ENCODE measurements around the gene SLCO1B3.
A peak's percentile ranks its signal among the peaks of the same experiment; 100 is the strongest.
"Not testable (repeated sequence)": the region's sequence is repeated elsewhere in the genome, so short reads cannot be mapped to it uniquely, and the experiment has no call there.

Gene SLCO1B3

DNA sequence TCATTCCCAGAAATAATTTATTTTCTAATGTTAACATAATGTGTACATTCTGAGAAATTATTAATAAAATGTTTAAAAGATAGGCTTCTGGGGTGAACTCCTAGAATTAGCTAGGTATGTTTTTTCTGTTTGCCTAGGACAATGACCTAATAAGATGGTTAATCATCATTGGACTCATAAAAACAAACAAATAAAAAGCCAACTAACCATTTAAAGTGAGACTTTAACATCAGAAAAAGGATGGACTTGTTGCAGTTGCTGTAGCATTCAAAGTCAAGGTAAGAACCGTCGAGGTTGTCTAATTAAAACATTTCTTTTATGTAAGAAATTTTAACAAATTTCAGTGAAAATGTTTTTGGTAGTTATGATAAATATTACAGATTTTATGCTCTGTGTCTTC lies at the start of gene SLCO1B3:
SLCO1B3 (plus strand) TSS at position 219 of the 400 bp plus-strand sequence. CDS start 5,034 bp downstream, outside the sequence.
- Histone ChIP-seq H3K9ac (ENCODE audit: low read length) (no peak within 1 kb of the TSS), H3K9me3 (ENCODE audit: control insufficient read depth, low read length) (no peaks in the 10 kb centered on the region), H3K4me3 (ENCODE audit: low read length) (no peak within 1 kb of the TSS), H3K27me3 (replicated peaks; ENCODE audit: control insufficient read depth, insufficient read depth, low read length) (no peaks in the 10 kb centered on the region), H3K36me3 (ENCODE audit: control insufficient read depth, insufficient read depth, low read length, severe bottlenecking) (no peaks in the 10 kb centered on the region), H3K4me1 (ENCODE audit: control insufficient read depth, insufficient read depth, low read length) (peaks cover 4% of the 10 kb centered on the region)
- DNase-seq (ENCODE audit: low read depth), result no peak

- no peak for DNase-seq (ENCODE audit: low read depth)
- no peak overlapping the region for H3K9ac ChIP-seq (ENCODE audit: low read length)
Observed at GRCh38 chr12:20777420-20777819, 33.1 kb upstream of the SLCO1B3 start.

DNA sequence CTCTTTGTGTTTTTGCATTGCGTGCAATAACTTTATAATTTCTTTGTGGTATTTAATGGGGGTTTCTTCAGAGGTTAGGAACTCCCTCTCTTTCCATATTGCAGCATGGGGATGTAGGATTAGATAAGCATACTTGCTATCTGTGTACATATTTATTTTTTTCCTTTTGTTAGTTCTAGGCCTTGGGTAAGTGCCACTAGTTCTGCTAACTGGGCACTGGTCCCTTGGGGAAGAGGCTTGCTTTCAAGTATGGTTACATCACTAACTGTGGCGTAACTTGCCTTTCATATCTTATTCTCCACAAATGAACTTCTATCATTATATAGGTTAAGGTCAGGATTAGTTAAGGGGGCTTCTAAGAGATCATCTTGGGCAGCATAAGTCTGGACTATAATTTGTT lies 31.5 kb upstream of the SLCO1B3 start:
- no peak overlapping the region for H3K4me3 ChIP-seq (ENCODE audit: low read length)
- no peaks in the 10 kb centered on the region for H3K36me3 ChIP-seq (ENCODE audit: control insufficient read depth, insufficient read depth, low read length, severe bottlenecking)
- peaks cover 3% of the 10 kb centered on the region for H3K4me1 ChIP-seq (ENCODE audit: control insufficient read depth, insufficient read depth, low read length)
- no peak for DNase-seq (ENCODE audit: low read depth)
- H3K27me3 ChIP-seq (replicated peaks; ENCODE audit: control insufficient read depth, insufficient read depth, low read length), result no peaks in the 10 kb centered on the region
- no peak overlapping the region for H3K9ac ChIP-seq (ENCODE audit: low read length)
- H3K9me3 ChIP-seq (ENCODE audit: control insufficient read depth, low read length), result peaks cover 5% of the 10 kb centered on the region

More at GRCh38 chr12:20777420-20777819, 33.1 kb upstream of the SLCO1B3 start:
- Histone ChIP-seq H3K27me3 (replicated peaks; ENCODE audit: control insufficient read depth, insufficient read depth, low read length) (no peaks in the 10 kb centered on the region), H3K4me3 (ENCODE audit: low read length) (no peak overlapping the region), H3K9me3 (ENCODE audit: control insufficient read depth, low read length) (peaks cover 5% of the 10 kb centered on the region), H3K36me3 (ENCODE audit: control insufficient read depth, insufficient read depth, low read length, severe bottlenecking) (no peaks in the 10 kb centered on the region), H3K4me1 (ENCODE audit: control insufficient read depth, insufficient read depth, low read length) (peaks cover 3% of the 10 kb centered on the region)

- not testable (repeated sequence) for H3K9ac ChIP-seq (ENCODE audit: low read length); H3K27me3 ChIP-seq (replicated peaks; ENCODE audit: control insufficient read depth, insufficient read depth, low read length); H3K4me3 ChIP-seq (ENCODE audit: low read length); H3K36me3 ChIP-seq (ENCODE audit: control insufficient read depth, insufficient read depth, low read length, severe bottlenecking); H3K4me1 ChIP-seq (ENCODE audit: control insufficient read depth, insufficient read depth, low read length); H3K9me3 ChIP-seq (ENCODE audit: control insufficient read depth, low read length); DNase-seq (ENCODE audit: low read depth)
Observed at GRCh38 chr12:20779971-20780370, 30.5 kb upstream of the SLCO1B3 start.

GRCh38 chr12:20783796-20784357 lies 26.6 kb upstream of the SLCO1B3 start:
- not testable (repeated sequence) for H3K4me3 ChIP-seq (ENCODE audit: low read length); H3K36me3 ChIP-seq (ENCODE audit: control insufficient read depth, insufficient read depth, low read length, severe bottlenecking); DNase-seq (ENCODE audit: low read depth); H3K27me3 ChIP-seq (replicated peaks; ENCODE audit: control insufficient read depth, insufficient read depth, low read length); H3K9me3 ChIP-seq (ENCODE audit: control insufficient read depth, low read length); H3K9ac ChIP-seq (ENCODE audit: low read length); H3K4me1 ChIP-seq (ENCODE audit: control insufficient read depth, insufficient read depth, low read length)

- no peaks in the 10 kb centered on the region for H3K27me3 ChIP-seq (replicated peaks; ENCODE audit: control insufficient read depth, insufficient read depth, low read length)
- DNase-seq (ENCODE audit: low read depth), result no peak
- H3K9ac ChIP-seq (ENCODE audit: low read length), result no peak overlapping the region
- H3K36me3 ChIP-seq (ENCODE audit: control insufficient read depth, insufficient read depth, low read length, severe bottlenecking), result no peaks in the 10 kb centered on the region
- no peaks in the 10 kb centered on the region for H3K4me1 ChIP-seq (ENCODE audit: control insufficient read depth, insufficient read depth, low read length)
- no peak overlapping the region for H3K4me3 ChIP-seq (ENCODE audit: low read length)
- H3K9me3 ChIP-seq (ENCODE audit: control insufficient read depth, low read length), result no peaks in the 10 kb centered on the region
Observed at GRCh38 chr12:20792971-20793370, 17.5 kb upstream of the SLCO1B3 start.

DNA sequence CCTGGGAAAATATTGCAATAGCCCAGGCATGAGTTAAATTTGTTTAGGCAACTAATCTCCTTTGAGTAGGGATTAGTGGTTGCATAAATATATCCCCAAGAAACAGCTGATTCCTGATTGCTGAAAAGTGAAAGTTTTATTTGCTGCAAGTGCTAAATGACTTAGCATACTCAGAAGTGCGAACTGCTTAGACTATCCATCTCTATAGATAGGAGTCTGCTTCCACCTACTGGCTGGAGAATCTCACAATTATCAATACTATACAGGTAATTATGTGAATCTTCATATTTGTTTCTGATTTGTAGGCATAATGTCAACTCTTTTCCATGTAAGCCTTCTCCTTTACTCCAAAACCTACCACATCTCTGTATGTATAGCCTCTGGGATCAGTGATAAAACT lies 12.0 kb upstream of the SLCO1B3 start:
- DNase-seq (ENCODE audit: low read depth), result peak; percentile 57
- H3K27me3 ChIP-seq (replicated peaks; ENCODE audit: control insufficient read depth, insufficient read depth, low read length), result no peaks in the 10 kb centered on the region
- no peak overlapping the region for H3K4me3 ChIP-seq (ENCODE audit: low read length)

GRCh38 chr12:20800160-20800559 lies 10.3 kb upstream of the SLCO1B3 start:
- H3K9ac ChIP-seq (ENCODE audit: low read length), result no peak overlapping the region
- H3K27me3 ChIP-seq (replicated peaks; ENCODE audit: control insufficient read depth, insufficient read depth, low read length), result peaks cover 2% of the 10 kb centered on the region
- no peaks in the 10 kb centered on the region for H3K36me3 ChIP-seq (ENCODE audit: control insufficient read depth, insufficient read depth, low read length, severe bottlenecking)
- H3K9me3 ChIP-seq (ENCODE audit: control insufficient read depth, low read length), result no peaks in the 10 kb centered on the region
- peaks cover 11% of the 10 kb centered on the region for H3K4me1 ChIP-seq (ENCODE audit: control insufficient read depth, insufficient read depth, low read length)
- DNase-seq (ENCODE audit: low read depth), result peak; percentile 24
- no peak overlapping the region for H3K4me3 ChIP-seq (ENCODE audit: low read length)

More for the DNA sequence above, 12.0 kb upstream of the SLCO1B3 start:
- Histone ChIP-seq H3K9ac (ENCODE audit: low read length) (no peak overlapping the region), H3K36me3 (ENCODE audit: control insufficient read depth, insufficient read depth, low read length, severe bottlenecking) (no peaks in the 10 kb centered on the region), H3K9me3 (ENCODE audit: control insufficient read depth, low read length) (no peaks in the 10 kb centered on the region), H3K4me1 (ENCODE audit: control insufficient read depth, insufficient read depth, low read length) (peaks cover 11% of the 10 kb centered on the region)

- H3K27me3 ChIP-seq (replicated peaks; ENCODE audit: control insufficient read depth, insufficient read depth, low read length), result peaks cover 5% of the 10 kb centered on the region
- H3K4me1 ChIP-seq (ENCODE audit: control insufficient read depth, insufficient read depth, low read length), result peaks cover 11% of the 10 kb centered on the region
Observed at GRCh38 chr12:20801035-20801434, 9.5 kb upstream of the SLCO1B3 start.

GRCh38 chr12:20805921-20806320 lies 4.6 kb upstream of the SLCO1B3 start:
- Histone ChIP-seq H3K4me3 (ENCODE audit: low read length) (no peak overlapping the region), H3K4me1 (ENCODE audit: control insufficient read depth, insufficient read depth, low read length) (peaks cover 4% of the 10 kb centered on the region), H3K9ac (ENCODE audit: low read length) (no peak overlapping the region), H3K9me3 (ENCODE audit: control insufficient read depth, low read length) (no peaks in the 10 kb centered on the region), H3K27me3 (replicated peaks; ENCODE audit: control insufficient read depth, insufficient read depth, low read length) (peaks cover 5% of the 10 kb centered on the region), H3K36me3 (ENCODE audit: control insufficient read depth, insufficient read depth, low read length, severe bottlenecking) (no peaks in the 10 kb centered on the region)
- no peak for DNase-seq (ENCODE audit: low read depth)

More at GRCh38 chr12:20801035-20801434, 9.5 kb upstream of the SLCO1B3 start:
- no peak for DNase-seq (ENCODE audit: low read depth)
- Histone ChIP-seq H3K9ac (ENCODE audit: low read length) (no peak overlapping the region), H3K4me3 (ENCODE audit: low read length) (no peak overlapping the region), H3K9me3 (ENCODE audit: control insufficient read depth, low read length) (no peaks in the 10 kb centered on the region), H3K36me3 (ENCODE audit: control insufficient read depth, insufficient read depth, low read length, severe bottlenecking) (no peaks in the 10 kb centered on the region)

- Histone ChIP-seq H3K9me3 (ENCODE audit: control insufficient read depth, low read length) (no peaks in the 10 kb centered on the region), H3K4me1 (ENCODE audit: control insufficient read depth, insufficient read depth, low read length) (peaks cover 4% of the 10 kb centered on the region), H3K9ac (ENCODE audit: low read length) (no peak overlapping the region), H3K4me3 (ENCODE audit: low read length) (no peak overlapping the region), H3K27me3 (replicated peaks; ENCODE audit: control insufficient read depth, insufficient read depth, low read length) (peaks cover 5% of the 10 kb centered on the region), H3K36me3 (ENCODE audit: control insufficient read depth, insufficient read depth, low read length, severe bottlenecking) (no peaks in the 10 kb centered on the region)
- no peak for DNase-seq (ENCODE audit: low read depth)
Observed at GRCh38 chr12:20807192-20808080, 3.1 kb upstream of the SLCO1B3 start.

Measured in adipocyte (in vitro differentiated cells).